Measurements from ENCODE around the gene CCDC92. TPM values are rescaled to one million over a fixed set of nuclear protein-coding genes. Genes with fewer than 3 reads are reported as not detected.

CCDC92 gene
- polyA plus RNA-seq, 1 of the 3 experiments (the other 2 are of a cell fraction) = 53.5 TPM

GRCh38 chr12:124007826-124008570, 35.4 kb upstream of the CCDC92 start:
- peaks cover 32 to 58% of the 10 kb centered on the region in 2 experiments for H3K36me3 ChIP-seq (replicated peaks in 1 of 2; ENCODE audit: control insufficient read depth in 1 of 2, insufficient read depth in 2 of 2, low read length in 1 of 2)
- H3K9me2 ChIP-seq = no peaks in the 10 kb centered on the region
- TF ChIP-seq RXRA (IDR thresholded peaks at IDR 0.05; ENCODE audit: borderline replicate concordance, low read depth) = no peak
- H3K27me3 ChIP-seq (ENCODE audit: insufficient read depth) = no peaks in the 10 kb centered on the region
- no peak overlapping the region for H3K9ac ChIP-seq
- ChIA-PET CTCF (interaction anchor here (0.6 to 0.7 kb wide), 2 partner anchors 12 to 19 kb away, joined by 3 read pairs; no protein-coding TSS in a partner anchor), POLR2A (interaction anchor here (0.6 kb wide), 1 partner anchor 22 kb away, joined by 3 read pairs; no protein-coding TSS in a partner anchor)
- no peak for DNase-seq
- WGBS (ENCODE audit: low lambda C conversion rate) = 77% methylated on average over 9 of the region's 9 CpGs
- H3K79me2 ChIP-seq (ENCODE audit: insufficient read depth) = peaks cover 10% of the 10 kb centered on the region; the same call in 1 of the 2 replicates
- peaks cover 0 to 7% of the 10 kb centered on the region in 2 experiments; a peak in 1 of 4 replicates for H3K4me1 ChIP-seq (ENCODE audit: control insufficient read depth in 1 of 2, insufficient read depth in 2 of 2, low read depth in 1 of 2, low read length in 1 of 2)
- no peak overlapping the region for H3K4me2 ChIP-seq
- H3F3A ChIP-seq (replicated peaks; ENCODE audit: insufficient read depth) = no peaks in the 10 kb centered on the region
- no peak overlapping the region for H3K4me3 ChIP-seq (ENCODE audit: low read depth in 2 of 2, low read length in 1 of 2)
- no peak overlapping the region for H3K27ac ChIP-seq (ENCODE audit: low read depth in 2 of 2, low read length in 1 of 2)
- no peaks in the 10 kb centered on the region for H3K9me3 ChIP-seq
- 0 out of 2 replicates have a peak, but pooled peaks cover 4% of the 10 kb centered on the region for H4K20me1 ChIP-seq (ENCODE audit: insufficient read depth)
- H2AFZ ChIP-seq (ENCODE audit: low read depth) = no peak overlapping the region

DNA sequence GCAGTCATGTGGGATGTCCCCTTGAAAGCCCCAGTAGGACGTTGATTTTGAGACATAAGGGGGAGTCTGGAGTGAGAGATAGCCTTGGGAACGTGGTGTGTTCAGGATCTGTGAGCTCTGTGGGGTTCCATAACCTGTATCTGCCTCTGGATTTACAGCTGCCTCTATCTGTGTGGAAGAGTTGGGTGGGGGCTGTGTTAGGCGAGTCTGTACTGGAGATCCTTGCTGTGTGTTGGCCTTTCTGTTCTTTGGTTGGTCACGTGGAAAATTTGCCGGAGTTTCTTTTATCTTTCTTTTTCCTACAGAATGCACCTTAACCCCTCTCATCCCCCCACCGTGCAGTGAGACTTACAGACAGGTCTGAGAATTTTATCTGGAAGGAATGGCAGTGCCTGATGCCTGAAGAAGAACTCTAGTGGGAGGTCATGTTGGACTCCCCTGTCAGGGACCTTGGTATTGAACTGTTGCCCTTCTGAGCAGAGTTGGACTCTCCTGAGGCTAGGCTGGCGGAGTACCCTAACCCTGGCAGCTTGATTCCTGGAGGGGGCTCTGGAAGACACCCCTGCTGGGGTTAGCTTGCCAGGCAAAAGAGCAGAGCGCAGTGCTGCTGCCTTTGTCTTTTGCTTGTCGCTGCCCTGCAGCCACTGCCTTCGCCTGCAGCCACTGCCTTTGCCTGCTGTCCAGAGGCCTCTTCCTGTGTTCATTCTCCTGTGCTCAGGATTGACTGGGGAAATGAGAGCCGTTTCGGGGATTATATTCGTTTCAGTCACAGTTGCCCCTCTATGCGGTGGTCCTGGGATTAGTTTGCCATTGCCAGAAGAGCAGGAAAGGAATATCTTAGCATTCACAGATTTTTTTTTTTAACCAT, 34.4 kb upstream of the CCDC92 start:
- no peaks in the 10 kb centered on the region for H3K9me2 ChIP-seq
- H3K27ac ChIP-seq (ENCODE audit: low read depth in 2 of 2, low read length in 1 of 2) = no peak overlapping the region; a peak in 1 of 4 replicates
- ChIA-PET CTCF (interaction anchor here (1.0 to 1.6 kb wide), 3 partner anchors 23 to 765 kb away, joined by 3 to 5 read pairs (median 4); no protein-coding TSS in a partner anchor), POLR2A (no interaction called here)
- TF ChIP-seq NRF1 (IDR thresholded peaks at IDR 0.05; ENCODE audit: low read depth, low read length) (no peak), IRF3 (IDR thresholded peaks at IDR 0.05; ENCODE audit: low read depth, low read length) (no peak), RCOR1 (IDR thresholded peaks at IDR 0.05; ENCODE audit: low read length) (no peak), TEAD4 (IDR thresholded peaks at IDR 0.05; ENCODE audit: borderline replicate concordance, insufficient read depth) (no peak), FOXM1 (IDR thresholded peaks at IDR 0.05; ENCODE audit: low read depth) (no peak), SMC3 (IDR thresholded peaks at IDR 0.05; ENCODE audit: low read depth, low read length) (no peak), FOSL2 (IDR thresholded peaks at IDR 0.05; ENCODE audit: borderline replicate concordance, low read depth) (no peak), RXRA (IDR thresholded peaks at IDR 0.05; ENCODE audit: borderline replicate concordance, low read depth) (no peak), GATA2 (CRISPR knock-in tag; IDR thresholded peaks at IDR 0.05) (no peak), SIN3A (IDR thresholded peaks at IDR 0.05; ENCODE audit: borderline replicate concordance, low read depth, low read length) (no peak), USF1 (IDR thresholded peaks at IDR 0.05; ENCODE audit: borderline replicate concordance, low read depth) (no peak), RFX5 (IDR thresholded peaks at IDR 0.05; ENCODE audit: low read length) (no peak)
- TF ChIP-seq, protein P1, sequence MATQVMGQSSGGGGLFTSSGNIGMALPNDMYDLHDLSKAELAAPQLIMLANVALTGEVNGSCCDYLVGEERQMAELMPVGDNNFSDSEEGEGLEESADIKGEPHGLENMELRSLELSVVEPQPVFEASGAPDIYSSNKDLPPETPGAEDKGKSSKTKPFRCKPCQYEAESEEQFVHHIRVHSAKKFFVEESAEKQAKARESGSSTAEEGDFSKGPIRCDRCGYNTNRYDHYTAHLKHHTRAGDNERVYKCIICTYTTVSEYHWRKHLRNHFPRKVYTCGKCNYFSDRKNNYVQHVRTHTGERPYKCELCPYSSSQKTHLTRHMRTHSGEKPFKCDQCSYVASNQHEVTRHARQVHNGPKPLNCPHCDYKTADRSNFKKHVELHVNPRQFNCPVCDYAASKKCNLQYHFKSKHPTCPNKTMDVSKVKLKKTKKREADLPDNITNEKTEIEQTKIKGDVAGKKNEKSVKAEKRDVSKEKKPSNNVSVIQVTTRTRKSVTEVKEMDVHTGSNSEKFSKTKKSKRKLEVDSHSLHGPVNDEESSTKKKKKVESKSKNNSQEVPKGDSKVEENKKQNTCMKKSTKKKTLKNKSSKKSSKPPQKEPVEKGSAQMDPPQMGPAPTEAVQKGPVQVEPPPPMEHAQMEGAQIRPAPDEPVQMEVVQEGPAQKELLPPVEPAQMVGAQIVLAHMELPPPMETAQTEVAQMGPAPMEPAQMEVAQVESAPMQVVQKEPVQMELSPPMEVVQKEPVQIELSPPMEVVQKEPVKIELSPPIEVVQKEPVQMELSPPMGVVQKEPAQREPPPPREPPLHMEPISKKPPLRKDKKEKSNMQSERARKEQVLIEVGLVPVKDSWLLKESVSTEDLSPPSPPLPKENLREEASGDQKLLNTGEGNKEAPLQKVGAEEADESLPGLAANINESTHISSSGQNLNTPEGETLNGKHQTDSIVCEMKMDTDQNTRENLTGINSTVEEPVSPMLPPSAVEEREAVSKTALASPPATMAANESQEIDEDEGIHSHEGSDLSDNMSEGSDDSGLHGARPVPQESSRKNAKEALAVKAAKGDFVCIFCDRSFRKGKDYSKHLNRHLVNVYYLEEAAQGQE (IDR thresholded peaks at IDR 0.05; ENCODE audit: low read depth, low read length) = no peak
- TF ChIP-seq, protein P2, sequence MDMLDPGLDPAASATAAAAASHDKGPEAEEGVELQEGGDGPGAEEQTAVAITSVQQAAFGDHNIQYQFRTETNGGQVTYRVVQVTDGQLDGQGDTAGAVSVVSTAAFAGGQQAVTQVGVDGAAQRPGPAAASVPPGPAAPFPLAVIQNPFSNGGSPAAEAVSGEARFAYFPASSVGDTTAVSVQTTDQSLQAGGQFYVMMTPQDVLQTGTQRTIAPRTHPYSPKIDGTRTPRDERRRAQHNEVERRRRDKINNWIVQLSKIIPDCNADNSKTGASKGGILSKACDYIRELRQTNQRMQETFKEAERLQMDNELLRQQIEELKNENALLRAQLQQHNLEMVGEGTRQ (IDR thresholded peaks at IDR 0.05; ENCODE audit: borderline replicate concordance, low read depth, low read length) = no peak
- H3K9ac ChIP-seq = no peak overlapping the region
- H3K79me2 ChIP-seq (ENCODE audit: insufficient read depth) = peaks cover 16% of the 10 kb centered on the region; the same call in 1 of the 2 replicates
- H3K4me2 ChIP-seq = no peak overlapping the region
- no peaks in the 10 kb centered on the region for H3K27me3 ChIP-seq (ENCODE audit: insufficient read depth)
- no peaks in the 10 kb centered on the region for H3K9me3 ChIP-seq
- H3K4me1 ChIP-seq (ENCODE audit: control insufficient read depth in 1 of 2, insufficient read depth in 2 of 2, low read depth in 1 of 2, low read length in 1 of 2) = peaks cover 0 to 7% of the 10 kb centered on the region in 2 experiments; a peak in 1 of 4 replicates
- no peaks in the 10 kb centered on the region for H3F3A ChIP-seq (replicated peaks; ENCODE audit: insufficient read depth)
- H3K4me3 ChIP-seq (ENCODE audit: low read depth in 2 of 2, low read length in 1 of 2) = no peak overlapping the region
- DNase-seq = no peak
- WGBS (ENCODE audit: low lambda C conversion rate) = 89% methylated on average over 11 of the region's 14 CpGs
- peaks cover 23 to 49% of the 10 kb centered on the region in 2 experiments for H3K36me3 ChIP-seq (replicated peaks in 1 of 2; ENCODE audit: control insufficient read depth in 1 of 2, insufficient read depth in 2 of 2, low read length in 1 of 2)
- 0 out of 2 replicates have a peak, but pooled peaks cover 4% of the 10 kb centered on the region for H4K20me1 ChIP-seq (ENCODE audit: insufficient read depth)
- no peak overlapping the region for H2AFZ ChIP-seq (ENCODE audit: low read depth)

Measured in SK-N-SH (cell line).